Kasumi-1 (cell line): ENCODE data around the gene TSHZ2.
"Not testable (repeated sequence)": the region's sequence is repeated elsewhere in the genome, so short reads cannot be mapped to it uniquely, and the experiment has no call there.

ENCODE experiments used
- DNase-seq, 2 experiments: peaks; one replicate each; lab custom pipeline; 2025; lab: John Stamatoyannopoulos, UW

Gene TSHZ2

GRCh38 chr20:53084408-53084997 is 112.3 kb downstream of the TSHZ2 start:
- DNase-seq = no peak

- no peak for DNase-seq
Observed at GRCh38 chr20:53085720-53086119, 113.6 kb downstream of the TSHZ2 start.

GRCh38 chr20:53087037-53087777 is 115.0 kb downstream of the TSHZ2 start:
- no peak for DNase-seq

GRCh38 chr20:53088786-53089185 is 116.6 kb downstream of the TSHZ2 start:
- DNase-seq = no peak

- not testable (repeated sequence) for DNase-seq
Observed at GRCh38 chr20:53089851-53090250, 117.7 kb downstream of the TSHZ2 start.

GRCh38 chr20:53091789-53092188 is 119.6 kb downstream of the TSHZ2 start:
- DNase-seq = no peak

GRCh38 chr20:53092772-53093300 is 120.7 kb downstream of the TSHZ2 start:
- DNase-seq = no peak

GRCh38 chr20:53097371-53097770 is 125.2 kb downstream of the TSHZ2 start:
- DNase-seq = no peak

- DNase-seq = no peak
Observed at GRCh38 chr20:53097791-53098190, 125.6 kb downstream of the TSHZ2 start.

- no peak for DNase-seq
Observed at GRCh38 chr20:53098621-53099020, 126.5 kb downstream of the TSHZ2 start.

GRCh38 chr20:53099856-53100255 is 127.7 kb downstream of the TSHZ2 start:
- DNase-seq = no peak

GRCh38 chr20:53100476-53100911 is 128.3 kb downstream of the TSHZ2 start:
- no peak for DNase-seq

GRCh38 chr20:53101992-53102760 is 130.0 kb downstream of the TSHZ2 start:
- no peak for DNase-seq

- DNase-seq = no peak
Observed at GRCh38 chr20:53103124-53103523, 131.0 kb downstream of the TSHZ2 start.

- DNase-seq = no peak
Observed at GRCh38 chr20:53104884-53105283, 132.7 kb downstream of the TSHZ2 start.

GRCh38 chr20:53116733-53117132 is 144.6 kb downstream of the TSHZ2 start:
- no peak for DNase-seq

- DNase-seq = no peak
Observed at GRCh38 chr20:53122853-53123252, 150.7 kb downstream of the TSHZ2 start.

GRCh38 chr20:53124075-53124551 is 152.0 kb downstream of the TSHZ2 start:
- no peak for DNase-seq

- no peak for DNase-seq
Observed at GRCh38 chr20:53124803-53125202, 152.6 kb downstream of the TSHZ2 start.

- no peak for DNase-seq
Observed at GRCh38 chr20:53126185-53126584, 154.0 kb downstream of the TSHZ2 start.

GRCh38 chr20:53127027-53127426 is 154.9 kb downstream of the TSHZ2 start:
- no peak for DNase-seq

GRCh38 chr20:53128004-53128403 is 155.8 kb downstream of the TSHZ2 start:
- DNase-seq = no peak

- DNase-seq = no peak
Observed at GRCh38 chr20:53129563-53129962, 157.4 kb downstream of the TSHZ2 start.
